Esophagus muscularis mucosa (tissue), 4 donors: ENCODE results near the gene RILPL1.

Experiments
- EP300 ChIP-seq: sonication (generic); formaldehyde crosslinking; IDR thresholded peaks from one replicate; pipeline ENCODE4 v1.6.1; 2017; ENCODE audit warnings: antibody characterized with exemption
- POLR2A ChIP-seq: fragments of 450-650 bp; IDR thresholded peaks from one replicate; pipeline ENCODE4 v1.6.1; 2017; ENCODE audit warnings: antibody characterized with exemption, moderate library complexity, mild to moderate bottlenecking, low read depth
- POLR2AphosphoS5 ChIP-seq, 2 donors: sonication (generic); formaldehyde crosslinking; IDR thresholded peaks; one replicate each; pipeline ENCODE4 v1.6.1; 2017; ENCODE audit warnings: antibody characterized with exemption in 2 of 2
- TF ChIP-seq, protein P1 (sequence below), 3 experiments: fragments of 200-600 bp in 2 of 3; fragments of 450-650 bp in 1 of 3; sonication (generic) in 2 of 3; IDR thresholded peaks; one replicate each; pipeline ENCODE4 v1.5.1; 2017 to 2019; ENCODE audit warnings: antibody characterized with exemption in 3 of 3, mild to moderate bottlenecking in 2 of 3, moderate library complexity in 1 of 3

- TF ChIP-seq, protein P1, sequence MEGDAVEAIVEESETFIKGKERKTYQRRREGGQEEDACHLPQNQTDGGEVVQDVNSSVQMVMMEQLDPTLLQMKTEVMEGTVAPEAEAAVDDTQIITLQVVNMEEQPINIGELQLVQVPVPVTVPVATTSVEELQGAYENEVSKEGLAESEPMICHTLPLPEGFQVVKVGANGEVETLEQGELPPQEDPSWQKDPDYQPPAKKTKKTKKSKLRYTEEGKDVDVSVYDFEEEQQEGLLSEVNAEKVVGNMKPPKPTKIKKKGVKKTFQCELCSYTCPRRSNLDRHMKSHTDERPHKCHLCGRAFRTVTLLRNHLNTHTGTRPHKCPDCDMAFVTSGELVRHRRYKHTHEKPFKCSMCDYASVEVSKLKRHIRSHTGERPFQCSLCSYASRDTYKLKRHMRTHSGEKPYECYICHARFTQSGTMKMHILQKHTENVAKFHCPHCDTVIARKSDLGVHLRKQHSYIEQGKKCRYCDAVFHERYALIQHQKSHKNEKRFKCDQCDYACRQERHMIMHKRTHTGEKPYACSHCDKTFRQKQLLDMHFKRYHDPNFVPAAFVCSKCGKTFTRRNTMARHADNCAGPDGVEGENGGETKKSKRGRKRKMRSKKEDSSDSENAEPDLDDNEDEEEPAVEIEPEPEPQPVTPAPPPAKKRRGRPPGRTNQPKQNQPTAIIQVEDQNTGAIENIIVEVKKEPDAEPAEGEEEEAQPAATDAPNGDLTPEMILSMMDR (IDR thresholded peaks at IDR 0.05) = no peak
- TF ChIP-seq POLR2A = no peak
- TF ChIP-seq POLR2AphosphoS5 (IDR thresholded peaks at IDR 0.05) = no peak
- no peak for TF ChIP-seq EP300
Observed at GRCh38 chr12:123512838-123513665, 20.5 kb downstream of the RILPL1 start.
